Measurements from ENCODE around the gene TNFRSF13B. TPM values are rescaled to one million over a fixed set of nuclear protein-coding genes. Genes with fewer than 3 reads are reported as not detected.

Gene TNFRSF13B
- total RNA-seq, 6 donors from 2014 or later: 0.57 to 6.3 (median 2.1) TPM; not detected in 1

DNA sequence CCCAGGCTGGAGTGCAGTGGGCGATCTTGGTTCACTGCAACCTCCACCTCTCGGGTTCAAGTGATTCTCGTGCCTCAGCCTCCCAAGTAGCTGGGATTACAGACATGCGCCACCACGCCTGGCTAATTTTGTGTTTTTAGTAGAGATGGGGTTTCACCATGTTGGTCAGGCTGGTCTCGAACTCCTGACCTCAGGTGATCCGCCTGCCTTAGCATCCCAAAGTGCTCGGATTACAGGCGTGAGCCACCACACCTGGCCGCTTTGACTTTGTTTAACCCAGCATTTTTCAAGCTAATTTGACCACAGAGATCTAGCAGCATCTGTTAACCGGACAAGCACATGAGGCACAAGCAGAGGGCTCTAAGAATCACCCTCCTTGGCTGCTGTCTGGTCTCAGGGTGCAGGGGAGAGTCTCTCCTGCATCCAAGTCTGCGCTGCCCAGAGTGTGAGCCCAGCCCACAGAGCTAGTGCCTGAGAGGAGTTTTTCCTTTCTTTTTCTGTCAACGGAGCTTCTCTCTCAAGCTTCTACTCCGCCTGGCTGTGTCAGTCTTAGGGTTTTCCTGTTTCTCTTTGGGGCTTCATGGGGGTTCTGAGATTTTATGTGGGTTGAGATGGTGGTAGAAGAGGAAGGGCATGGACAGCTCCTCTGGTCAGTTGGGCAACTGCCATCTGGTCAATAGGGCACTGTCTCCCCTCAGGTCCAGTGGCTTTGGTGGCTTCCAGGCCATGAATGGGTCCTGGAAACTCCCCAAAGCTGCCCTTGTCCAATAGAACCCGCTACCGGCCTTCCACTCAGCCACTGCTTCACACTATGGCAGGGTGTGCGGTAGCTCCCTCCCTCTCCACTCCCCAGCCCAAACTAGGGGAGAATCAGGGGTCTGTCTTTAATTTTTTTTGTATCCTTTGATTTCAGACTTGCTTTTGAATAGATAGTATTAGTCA is 59.6 kb downstream of the TNFRSF13B start:
- no peaks in the 10 kb centered on the region for H3K9me3 ChIP-seq
- DNase-seq: no peak
- H3K4me1 ChIP-seq: no peaks in the 10 kb centered on the region
- TF ChIP-seq POLR2AphosphoS5 (IDR thresholded peaks at IDR 0.05): no peak
- no peak for TF ChIP-seq POLR2A (IDR thresholded peaks at IDR 0.05)
- TF ChIP-seq EP300 (IDR thresholded peaks at IDR 0.05): no peak
- TF ChIP-seq, protein P1, sequence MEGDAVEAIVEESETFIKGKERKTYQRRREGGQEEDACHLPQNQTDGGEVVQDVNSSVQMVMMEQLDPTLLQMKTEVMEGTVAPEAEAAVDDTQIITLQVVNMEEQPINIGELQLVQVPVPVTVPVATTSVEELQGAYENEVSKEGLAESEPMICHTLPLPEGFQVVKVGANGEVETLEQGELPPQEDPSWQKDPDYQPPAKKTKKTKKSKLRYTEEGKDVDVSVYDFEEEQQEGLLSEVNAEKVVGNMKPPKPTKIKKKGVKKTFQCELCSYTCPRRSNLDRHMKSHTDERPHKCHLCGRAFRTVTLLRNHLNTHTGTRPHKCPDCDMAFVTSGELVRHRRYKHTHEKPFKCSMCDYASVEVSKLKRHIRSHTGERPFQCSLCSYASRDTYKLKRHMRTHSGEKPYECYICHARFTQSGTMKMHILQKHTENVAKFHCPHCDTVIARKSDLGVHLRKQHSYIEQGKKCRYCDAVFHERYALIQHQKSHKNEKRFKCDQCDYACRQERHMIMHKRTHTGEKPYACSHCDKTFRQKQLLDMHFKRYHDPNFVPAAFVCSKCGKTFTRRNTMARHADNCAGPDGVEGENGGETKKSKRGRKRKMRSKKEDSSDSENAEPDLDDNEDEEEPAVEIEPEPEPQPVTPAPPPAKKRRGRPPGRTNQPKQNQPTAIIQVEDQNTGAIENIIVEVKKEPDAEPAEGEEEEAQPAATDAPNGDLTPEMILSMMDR (IDR thresholded peaks at IDR 0.05): no peak
- ATAC-seq (ENCODE audit: low FRiP score in 2 of 2): no peak
- no peaks in the 10 kb centered on the region for H3K27me3 ChIP-seq
- no peaks in the 10 kb centered on the region for H3K36me3 ChIP-seq
- 92 to 94% methylated on average over 16 to 17 of the region's 17 CpGs for WGBS, 2 donors
- H3K4me3 ChIP-seq: no peak overlapping the region
- no peak overlapping the region for H3K27ac ChIP-seq

DNA sequence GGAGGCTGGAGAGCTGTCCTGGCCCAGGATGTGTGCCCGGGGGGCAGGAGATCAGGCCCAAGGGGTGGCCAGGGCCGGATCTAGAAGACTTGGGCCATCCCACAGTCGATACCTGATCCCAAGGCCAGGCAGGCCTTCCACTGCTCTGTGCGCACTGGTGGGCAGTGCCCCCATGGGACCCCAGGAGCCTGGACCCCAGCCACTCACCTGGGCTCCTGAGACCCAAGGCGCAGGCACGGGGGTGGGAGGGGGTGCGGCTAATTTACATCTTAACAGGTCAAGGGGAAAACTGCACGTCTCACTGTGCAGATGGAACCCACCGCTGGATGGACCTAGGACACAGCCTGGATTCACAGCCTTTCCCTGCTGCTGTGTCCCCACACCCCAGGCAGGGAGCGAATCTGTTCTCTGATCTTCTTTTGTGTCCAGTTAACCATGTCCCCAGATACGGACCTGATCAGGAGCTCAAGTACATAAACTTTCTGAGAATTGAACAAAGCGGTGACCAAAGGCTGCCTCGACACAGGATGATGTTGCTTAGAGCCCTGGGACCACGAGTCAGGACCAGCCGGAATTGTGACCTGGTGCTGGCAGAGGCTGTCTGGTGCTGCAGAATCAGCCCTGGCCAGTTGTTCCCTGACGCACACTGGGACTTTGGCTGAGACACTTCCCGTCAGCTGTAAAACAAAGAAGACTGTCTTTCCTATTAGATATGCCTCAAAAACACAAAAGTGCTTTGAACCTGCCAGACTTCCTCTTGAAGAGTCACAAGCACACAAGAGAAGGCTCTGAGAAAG is 60.6 kb downstream of the TNFRSF13B start:
- no peak for TF ChIP-seq POLR2A (IDR thresholded peaks at IDR 0.05)
- TF ChIP-seq POLR2AphosphoS5 (IDR thresholded peaks at IDR 0.05): no peak
- no peak for TF ChIP-seq EP300 (IDR thresholded peaks at IDR 0.05)
- TF ChIP-seq, protein P1 (IDR thresholded peaks at IDR 0.05): no peak
- Histone ChIP-seq H3K9me3 (no peaks in the 10 kb centered on the region), H3K27ac (no peak overlapping the region), H3K36me3 (no peaks in the 10 kb centered on the region), H3K27me3 (no peaks in the 10 kb centered on the region), H3K4me3 (no peak overlapping the region), H3K4me1 (no peaks in the 10 kb centered on the region)
- ATAC-seq (ENCODE audit: low FRiP score in 2 of 2) (peak in 1 of 2 donors; percentile 48), DNase-seq (peak in 1 of 2 donors; percentile 17)
- 72 to 83% methylated on average over 8 to 17 of the region's 17 CpGs for WGBS, 2 donors

DNA sequence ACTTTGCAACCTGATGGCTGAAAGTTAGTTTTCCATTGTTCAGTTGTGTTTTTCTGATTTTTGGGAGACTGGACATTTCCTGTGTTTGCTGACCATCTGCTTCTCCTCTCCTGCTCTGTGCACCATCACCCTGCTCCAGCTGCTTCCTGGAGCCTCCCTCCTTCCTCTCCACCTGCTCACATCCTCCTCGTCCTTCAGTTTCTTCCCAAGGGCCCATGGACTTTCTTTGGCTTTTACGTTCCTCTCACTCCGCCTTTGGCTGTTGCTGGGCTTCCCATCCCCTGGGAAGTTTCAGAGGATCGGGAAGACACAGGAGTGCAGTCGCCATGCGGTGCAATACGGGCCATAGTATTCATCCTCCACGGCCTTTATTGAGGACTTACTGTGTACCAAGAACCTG is 61.6 kb downstream of the TNFRSF13B start:
- 71 to 79% methylated on average over 8 of the region's 8 CpGs for WGBS, 2 donors
- Histone ChIP-seq H3K27me3 (no peaks in the 10 kb centered on the region), H3K36me3 (no peaks in the 10 kb centered on the region), H3K9me3 (no peaks in the 10 kb centered on the region), H3K4me3 (no peak overlapping the region), H3K27ac (no peak overlapping the region), H3K4me1 (no peaks in the 10 kb centered on the region)
- ATAC-seq (ENCODE audit: low FRiP score in 2 of 2): no peak
- no peak for TF ChIP-seq POLR2AphosphoS5 (IDR thresholded peaks at IDR 0.05)
- no peak for DNase-seq

DNA sequence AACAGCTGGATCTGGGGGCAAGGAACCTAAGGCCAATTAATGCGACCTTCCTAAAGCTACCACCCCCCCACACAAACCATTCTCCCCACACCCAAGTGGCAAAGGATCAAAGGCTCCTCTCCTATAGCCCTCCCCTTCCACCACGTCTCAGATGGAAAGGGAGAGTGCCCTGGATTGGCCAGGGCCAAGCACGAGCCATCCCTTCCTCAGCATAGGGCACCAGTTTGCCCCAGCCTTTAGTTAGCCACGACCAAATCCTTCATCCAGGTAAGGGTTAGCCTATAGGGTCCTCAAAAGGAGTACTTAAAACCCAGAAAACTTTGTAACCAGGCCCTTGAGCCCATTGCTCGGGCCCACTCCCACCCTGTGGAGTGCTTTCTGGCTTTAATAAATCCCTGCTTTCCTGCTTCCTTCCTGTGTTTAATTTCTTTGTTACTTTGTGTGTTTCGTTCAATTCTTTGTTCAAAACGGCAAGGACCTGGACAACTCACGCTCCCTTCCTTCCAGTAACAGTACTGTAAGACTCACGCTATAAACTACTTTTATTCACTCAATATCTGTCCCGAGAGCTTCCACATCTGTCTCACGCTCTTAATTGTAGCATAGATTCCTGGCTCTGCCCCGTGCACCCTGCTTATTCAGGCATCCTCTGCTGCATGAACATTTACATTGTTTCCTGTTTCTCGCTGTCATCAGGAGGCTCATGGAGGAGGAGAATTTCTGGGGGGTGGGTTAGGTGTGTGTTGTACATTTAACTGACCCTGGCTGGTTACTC is 62.3 kb downstream of the TNFRSF13B start:
- H3K27me3 ChIP-seq: no peaks in the 10 kb centered on the region
- TF ChIP-seq POLR2AphosphoS5 (IDR thresholded peaks at IDR 0.05) (no peak), POLR2A (IDR thresholded peaks at IDR 0.05) (no peak), EP300 (IDR thresholded peaks at IDR 0.05) (no peak)
- TF ChIP-seq, protein P1 (IDR thresholded peaks at IDR 0.05): no peak
- 55 to 61% methylated on average over 12 to 13 of the region's 13 CpGs for WGBS, 2 donors
- H3K27ac ChIP-seq: no peak overlapping the region
- no peaks in the 10 kb centered on the region for H3K9me3 ChIP-seq
- no peak for DNase-seq
- no peak for ATAC-seq (ENCODE audit: low FRiP score in 2 of 2)
- no peaks in the 10 kb centered on the region for H3K4me1 ChIP-seq
- H3K4me3 ChIP-seq: no peak overlapping the region
- H3K36me3 ChIP-seq: no peaks in the 10 kb centered on the region
